NCI-H2107 treated with DMSO at 0.1 percent for 48 hours (cell line): ENCODE results near the gene JOSD2.
"Not testable (repeated sequence)": the region's sequence is repeated elsewhere in the genome, so short reads cannot be mapped to it uniquely, and the experiment has no call there.

Source experiments
- DNase-seq: peaks from one replicate; lab custom pipeline; 2025; ENCODE audit not compliant: unreplicated experiment; lab: John Stamatoyannopoulos, UW

Gene JOSD2

DNA sequence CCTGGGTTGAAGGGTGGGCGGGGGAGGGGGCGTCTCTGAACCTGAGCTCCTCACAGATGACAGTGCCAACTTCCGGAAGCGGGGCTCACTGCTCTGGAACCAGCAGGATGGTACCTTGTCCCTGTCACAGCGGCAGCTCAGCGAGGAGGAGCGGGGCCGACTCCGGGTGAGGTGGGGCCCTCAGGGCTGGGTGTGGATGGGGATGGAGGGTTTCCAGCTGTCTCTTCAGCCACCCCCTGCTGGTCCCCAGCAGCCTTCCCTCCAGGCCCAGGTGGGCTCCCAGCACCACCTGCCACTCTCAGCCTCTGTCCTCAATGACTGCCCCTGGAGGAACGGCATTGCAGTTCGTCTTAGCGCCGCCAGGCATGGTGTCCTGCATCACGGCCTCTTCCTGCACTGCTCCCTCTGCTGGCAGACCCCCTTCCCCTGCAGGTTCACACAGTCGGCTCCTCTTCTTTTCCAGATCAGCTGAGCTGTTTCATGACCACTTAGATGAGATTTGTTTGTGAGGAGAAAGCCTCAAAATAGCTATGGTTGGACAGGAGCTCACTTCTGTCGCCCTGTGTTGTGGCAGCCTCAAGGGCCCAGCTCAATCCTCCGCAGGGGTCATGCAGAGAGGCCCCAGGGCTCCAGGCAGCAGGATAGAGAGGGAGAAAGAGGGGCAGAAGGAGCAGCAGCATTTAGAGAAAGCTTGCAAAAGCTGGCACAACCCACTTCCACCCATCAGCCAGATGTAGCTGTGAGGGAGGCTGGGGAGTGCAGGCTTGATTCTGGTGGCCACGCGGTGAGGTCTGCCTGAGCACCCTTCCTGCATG, 31.9 kb downstream of the JOSD2 start:
- no peak for DNase-seq

DNA sequence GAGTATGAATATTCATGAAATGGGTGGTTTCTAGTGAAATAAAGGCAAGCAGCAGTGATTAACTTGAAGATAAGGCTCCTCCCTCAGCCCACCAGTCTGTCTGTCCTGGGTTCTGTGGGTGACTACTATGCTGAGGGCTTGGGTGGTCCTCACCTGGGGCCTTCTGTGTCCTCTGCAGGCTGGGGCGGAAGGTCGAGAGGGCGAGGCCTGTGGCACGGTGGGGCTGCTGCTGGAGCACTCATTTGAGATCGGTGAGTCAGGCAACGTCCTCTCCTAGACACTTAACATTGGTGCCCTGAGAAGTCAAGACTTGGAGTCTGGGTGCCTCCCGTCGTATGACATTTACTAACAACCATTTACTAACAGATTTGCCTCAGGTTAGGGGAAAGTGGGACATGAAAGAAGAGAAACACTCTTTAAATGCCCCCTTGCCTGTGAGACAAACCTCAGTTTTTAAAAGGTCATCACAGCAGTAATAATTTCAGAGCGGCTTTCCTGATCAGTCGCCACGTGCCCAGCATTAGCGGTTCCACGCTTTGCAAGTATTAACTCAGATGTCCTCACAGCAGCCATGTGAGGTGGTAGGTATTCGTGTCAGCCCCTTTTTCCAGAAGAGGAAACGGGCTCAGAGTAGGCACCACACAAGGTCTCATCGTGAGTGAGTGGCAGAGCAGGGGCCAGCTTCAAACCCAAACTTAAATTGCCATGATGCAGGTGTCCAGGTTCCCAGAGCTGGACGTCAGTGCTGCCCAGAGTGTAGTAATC, 33.1 kb downstream of the JOSD2 start:
- no peak for DNase-seq

DNA sequence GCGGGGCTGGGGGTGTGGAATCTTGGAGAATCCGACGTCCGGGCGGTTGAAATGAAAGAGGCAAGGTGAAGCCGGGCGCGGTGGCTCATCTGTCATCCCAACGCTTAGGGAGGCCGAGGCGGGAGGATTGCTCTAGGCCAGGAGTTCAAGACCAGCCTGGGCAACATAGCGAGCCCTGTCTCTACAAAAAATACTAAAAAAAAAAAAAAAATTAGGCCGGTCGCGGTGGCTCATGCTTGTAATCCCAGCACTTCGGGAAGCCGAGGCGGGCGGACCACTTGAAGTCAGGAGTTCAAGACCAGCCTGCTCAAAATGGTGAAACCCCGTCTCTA, 34.1 kb downstream of the JOSD2 start:
- DNase-seq = no peak

DNA sequence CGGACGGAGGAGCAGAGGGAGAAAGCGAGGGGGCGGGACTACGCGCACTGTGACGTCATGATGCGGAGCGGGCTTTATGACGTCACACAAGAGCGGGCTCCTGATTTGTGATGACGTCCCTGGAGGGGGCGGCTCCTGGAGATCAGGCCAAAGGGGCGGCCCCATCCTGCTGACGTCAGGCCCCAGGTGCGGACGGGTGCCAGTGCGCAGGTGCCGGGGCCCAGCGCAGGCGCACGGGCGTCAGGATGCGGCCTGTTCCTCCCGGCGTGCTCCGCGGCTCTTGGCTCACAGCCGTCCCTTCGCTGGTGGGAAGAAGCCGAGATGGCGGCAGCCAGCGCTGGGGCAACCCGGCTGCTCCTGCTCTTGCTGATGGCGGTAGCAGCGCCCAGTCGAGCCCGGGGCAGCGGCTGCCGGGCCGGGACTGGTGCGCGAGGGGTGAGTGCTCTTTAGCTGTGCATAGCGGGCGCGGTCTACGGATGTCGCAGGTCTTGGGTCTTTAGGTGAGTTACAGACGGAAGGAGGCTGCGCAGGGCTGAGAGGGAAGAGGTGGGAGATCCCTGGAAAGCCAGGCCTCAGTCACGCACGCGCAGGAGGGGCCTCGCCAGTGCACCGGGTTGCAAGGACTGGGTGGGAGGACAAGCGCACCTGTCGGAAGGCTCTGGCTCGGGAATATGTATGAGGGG, 34.6 kb downstream of the JOSD2 start, which contains the start of the genes EMC10 and GARIN5A:
EMC10 (plus strand) TSS at position 284 of the 683 bp plus-strand sequence; CDS start at position 322, 38 bp downstream.
GARIN5A (minus strand) TSS at position 625 of the 683 bp plus-strand sequence; CDS start at position 165, 460 bp downstream.
- peak; percentile 72 for DNase-seq

DNA sequence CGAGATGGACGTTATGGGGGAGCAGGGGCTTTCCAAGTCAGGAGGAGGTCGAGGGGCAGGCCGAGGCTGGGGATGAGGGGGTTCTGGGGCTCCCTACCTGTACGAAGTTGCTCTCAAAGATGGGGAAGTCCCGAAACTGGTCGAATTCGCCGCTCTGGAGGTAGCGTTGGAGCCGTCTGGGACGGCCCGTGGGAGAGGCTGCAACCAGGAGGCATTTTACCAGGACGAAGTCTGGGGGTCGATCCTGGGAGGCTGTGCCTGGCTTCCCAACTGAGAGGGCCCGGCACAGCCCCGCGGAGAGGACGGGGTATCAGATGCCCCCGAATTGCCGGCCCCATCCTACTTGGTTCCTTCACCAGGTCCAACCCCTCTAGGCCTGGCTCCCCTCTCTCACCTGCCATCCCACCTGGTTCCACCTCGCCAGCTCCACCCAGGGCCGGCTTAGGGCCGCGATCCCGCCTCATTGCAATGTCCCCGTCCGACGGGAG, 35.2 kb downstream of the JOSD2 start:
- no peak for DNase-seq

DNA sequence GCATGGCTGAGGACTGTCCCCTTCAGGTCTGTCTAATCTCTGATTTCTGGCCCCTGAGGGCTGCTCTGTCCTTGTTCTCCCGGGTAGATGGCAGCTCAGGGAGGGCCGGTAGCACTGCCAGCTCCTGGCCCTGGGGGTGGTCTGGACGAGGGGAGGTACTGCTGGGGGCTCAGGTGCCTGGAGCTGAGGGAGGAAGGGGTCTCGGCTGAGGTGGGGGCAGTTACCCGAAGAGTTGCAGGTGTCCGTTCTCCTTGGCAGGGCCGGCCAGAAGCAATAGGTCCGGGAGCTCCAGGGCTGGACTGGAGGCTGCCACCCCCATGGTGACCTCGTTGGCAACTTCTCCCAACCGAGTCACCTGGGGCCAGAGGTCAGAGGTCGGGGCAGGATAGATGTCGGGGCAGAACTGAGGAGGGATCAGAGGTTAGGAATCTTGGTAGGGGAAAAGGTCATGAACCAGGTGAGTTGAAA, 35.9 kb downstream of the JOSD2 start:
- no peak for DNase-seq

DNA sequence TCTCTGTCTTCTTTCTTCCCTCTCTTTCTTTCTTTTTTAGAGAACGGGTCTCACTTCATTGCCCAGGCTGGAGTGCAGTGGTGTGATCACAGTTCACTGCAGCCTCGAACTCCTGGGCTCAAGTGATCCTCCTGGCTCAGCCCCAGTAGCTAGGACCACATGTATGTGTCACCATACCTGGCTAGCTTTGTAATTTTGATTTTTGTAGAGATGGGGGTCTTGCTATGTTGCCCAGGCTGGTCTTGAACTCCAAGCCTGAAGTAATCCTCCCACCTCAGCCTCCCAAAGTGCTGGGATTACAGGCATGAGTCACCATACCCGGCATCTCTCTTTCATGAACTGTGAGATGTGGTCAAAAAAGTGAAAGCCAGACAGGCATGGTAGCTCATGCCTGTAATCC, 37.7 kb downstream of the JOSD2 start:
- not testable (repeated sequence) for DNase-seq

DNA sequence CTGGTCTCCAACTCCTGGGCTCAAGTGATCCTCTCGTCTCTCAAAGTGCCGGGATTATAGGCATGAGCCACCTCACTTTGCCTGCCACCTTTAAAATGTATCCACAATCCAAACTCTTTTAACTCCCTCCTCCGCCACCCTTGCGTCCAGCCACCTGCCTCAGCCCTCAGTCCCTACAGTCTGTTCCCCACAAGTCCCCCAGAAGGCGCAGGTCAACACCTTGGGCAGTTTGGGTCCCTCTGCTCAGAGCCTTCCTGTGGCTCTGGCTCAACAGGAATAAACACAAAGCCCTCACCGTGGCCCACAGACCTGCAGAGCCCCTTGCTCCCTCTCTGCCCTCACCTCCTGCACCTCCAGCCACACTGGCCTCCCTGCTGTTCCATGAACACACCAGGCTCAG, 42.2 kb downstream of the JOSD2 start:
- DNase-seq = no peak

DNA sequence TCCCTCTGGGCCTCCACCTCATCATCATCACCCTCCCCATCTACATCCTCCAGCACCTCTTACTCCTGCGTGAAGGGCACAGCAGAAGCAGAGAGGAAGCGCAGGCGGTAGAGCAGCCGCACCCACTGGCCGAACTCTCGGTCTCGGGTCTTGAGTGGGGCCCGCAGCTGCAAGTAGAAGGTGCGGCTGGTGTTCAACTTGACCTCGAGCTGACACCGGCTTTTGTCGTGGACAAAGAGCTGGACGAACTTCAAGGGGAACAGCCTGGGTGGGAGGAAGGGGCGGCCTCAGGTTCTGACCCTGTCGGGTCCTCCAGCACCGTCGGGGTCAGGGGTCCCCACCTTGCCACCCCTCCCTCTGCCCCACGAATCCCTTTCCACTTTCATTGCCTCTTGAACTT, 43.4 kb downstream of the JOSD2 start:
- no peak for DNase-seq

DNA sequence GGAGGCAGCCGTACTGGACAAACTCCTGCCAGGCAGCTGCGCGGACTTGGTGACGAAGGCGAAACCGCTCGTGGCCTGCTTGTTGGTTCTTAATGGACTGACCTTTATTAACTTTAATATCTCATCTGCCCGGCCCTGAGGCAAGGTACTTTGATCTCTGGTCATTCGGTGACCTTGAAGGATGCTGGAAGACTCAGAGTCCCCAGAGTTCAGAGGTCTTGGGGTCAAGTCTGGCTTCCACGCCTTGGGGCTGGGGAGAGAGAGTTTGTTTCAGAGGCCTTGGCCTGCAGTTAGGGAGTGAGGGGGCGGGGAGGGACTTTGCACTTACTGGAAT, 44.3 kb downstream of the JOSD2 start:
- DNase-seq = no peak

DNA sequence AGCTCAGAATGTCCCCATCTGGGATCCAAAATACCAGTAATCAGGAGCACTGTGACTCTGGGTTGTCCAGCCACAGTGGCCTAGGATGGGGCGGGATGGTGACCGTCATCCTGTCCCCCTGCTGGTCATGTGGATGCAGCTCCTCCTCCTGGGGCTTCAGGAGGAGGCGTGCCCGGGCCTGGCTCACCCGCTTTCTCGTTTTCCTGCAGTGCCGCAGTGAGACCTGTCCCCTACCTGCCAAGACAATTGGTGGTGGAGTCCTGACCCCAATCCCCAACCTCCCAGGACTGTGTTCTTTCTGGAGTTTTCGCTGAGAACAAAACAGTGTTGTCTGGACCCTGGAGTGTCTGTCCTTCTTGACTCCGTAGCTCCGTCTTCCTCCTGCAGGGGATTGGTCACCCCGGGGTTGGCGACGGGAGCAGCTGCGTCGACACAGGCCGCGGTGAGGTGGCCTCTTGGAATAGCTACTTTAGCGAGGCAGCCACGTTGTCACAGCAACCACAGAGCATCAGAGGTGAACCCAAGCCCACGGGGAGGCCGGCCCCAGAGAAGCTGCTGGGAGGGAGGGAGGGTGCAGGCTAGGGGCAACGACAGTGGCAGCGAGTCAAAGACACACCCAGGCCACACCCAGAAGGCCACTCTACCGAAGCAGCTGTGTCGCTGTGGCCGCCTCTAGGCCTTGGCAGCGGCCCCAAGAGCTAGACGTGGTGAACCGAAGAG, 44.8 kb downstream of the JOSD2 start:
- peak; percentile 36 for DNase-seq

DNA sequence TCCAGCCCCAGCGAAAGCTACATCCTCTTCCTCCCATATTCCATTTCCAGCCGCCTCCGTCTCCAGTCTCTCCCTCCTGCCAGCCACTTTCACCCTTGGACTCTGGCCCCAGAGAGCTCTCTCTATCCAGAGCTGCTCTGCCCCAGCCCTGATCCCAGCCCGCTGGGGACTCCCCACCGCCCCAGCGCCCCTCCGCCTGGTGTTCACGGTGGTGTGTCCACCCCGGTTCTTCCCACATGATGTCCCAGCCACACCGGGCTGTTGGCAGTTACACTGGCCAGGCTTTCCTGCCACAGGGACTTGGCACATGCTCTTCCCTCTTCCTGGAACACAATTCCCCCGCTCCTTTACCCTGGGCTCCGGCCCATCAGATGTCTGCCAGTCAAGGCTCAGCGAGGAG, 46.0 kb downstream of the JOSD2 start:
- no peak for DNase-seq

DNA sequence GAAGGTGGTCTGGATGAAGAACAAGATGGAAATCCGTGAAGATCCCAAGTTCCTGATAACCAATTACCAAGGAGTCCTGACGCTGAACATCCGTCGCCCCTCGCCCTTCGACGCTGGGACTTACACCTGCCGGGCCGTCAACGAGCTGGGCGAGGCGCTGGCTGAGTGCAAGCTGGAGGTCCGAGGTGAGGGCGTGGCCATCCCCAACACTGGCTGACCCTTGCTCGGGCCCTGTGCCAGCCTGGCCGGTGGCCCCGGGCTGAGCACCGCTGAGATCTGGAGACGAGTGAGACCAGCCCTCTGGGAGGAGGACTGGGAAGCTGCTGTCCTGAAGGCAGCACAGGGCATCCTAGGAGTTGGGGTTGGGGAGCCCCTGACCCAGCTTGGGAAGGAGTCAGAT, 46.6 kb downstream of the JOSD2 start:
- no peak for DNase-seq

DNA sequence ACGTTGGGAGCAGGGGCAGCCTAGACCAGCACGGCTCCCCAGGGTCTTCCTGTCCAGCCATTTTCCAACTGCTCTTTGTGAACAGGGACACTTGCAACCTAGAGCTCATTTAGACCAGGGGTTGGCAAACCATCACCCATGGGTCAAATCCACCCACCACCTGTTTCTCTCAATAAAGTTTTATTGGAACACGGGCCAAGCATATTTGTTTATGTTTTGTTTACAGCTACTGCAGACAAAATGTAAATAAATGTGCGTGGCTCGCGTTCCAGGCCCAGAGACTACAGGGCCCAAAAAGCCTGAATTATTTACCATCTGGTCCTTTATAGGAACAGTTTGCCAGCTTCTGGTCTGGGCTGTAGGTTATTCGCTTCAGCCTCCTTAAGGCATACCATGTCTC, 48.0 kb downstream of the JOSD2 start:
- DNase-seq = no peak

DNA sequence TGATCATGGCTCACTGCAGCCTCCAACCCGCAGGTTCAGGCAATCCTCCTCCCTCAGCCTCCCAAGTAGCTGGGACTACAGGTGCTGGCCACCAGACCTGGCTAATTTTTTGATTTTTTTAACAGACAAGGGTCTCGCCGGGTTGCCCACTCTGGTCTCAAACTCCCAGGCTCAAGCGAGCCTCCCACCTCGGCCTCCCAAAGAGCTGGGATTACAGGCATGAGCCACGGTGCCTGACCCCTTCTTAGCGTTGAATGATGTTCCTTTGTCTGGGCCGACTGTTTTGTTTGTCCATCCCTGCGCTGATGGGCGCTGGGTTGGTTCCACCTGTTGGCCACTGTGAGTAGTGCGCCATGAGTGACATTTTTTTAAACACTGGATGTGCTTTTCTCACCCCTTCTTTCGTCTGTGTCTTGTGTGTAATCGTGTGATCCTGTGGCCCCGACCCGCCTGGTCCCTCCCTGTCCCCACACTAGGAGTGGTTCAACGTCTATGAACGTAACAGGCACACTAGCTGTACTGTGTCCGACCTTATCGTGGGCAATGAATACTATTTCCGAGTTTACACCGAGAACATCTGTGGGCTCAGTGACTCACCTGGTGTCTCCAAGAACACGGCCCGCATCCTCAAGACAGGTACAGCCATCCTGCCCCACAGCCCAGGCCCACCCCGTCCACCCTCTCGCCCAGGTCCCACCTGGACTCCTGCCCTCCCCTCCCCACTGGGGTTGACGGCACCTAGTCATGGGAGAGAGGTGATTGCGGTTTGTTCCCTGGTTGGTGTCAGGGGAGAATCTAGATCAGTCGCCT, 49.7 kb downstream of the JOSD2 start:
- peak; percentile 76 for DNase-seq

DNA sequence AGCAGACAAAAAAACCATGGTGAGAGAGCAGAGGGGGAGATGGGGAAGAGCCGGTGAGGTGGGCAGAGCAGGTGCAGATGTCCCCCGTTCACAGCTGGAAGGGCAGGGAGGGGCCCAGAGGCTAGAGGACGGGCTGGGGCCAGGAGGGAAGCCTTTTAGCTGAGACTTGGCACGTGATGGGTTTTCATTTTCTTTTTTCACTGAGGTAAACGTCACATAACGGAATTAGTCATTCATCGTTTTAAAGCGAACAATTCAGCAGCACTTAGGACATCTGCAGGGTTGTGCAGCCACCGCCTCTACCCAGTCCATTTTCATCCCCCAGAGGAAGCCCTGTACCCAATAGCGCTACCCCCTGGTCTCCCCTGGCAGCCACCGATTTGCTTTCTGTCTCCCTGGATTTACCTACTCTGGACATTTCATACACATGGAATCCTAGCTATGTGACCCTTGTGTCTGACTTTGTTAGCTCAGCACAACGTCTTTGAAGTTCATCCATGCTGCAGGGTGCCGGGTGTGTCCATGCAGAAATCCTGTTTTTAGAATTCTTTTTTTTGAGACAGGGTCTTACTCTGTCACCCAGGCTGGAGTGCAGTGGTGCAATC, 50.7 kb downstream of the JOSD2 start:
- DNase-seq = no peak

DNA sequence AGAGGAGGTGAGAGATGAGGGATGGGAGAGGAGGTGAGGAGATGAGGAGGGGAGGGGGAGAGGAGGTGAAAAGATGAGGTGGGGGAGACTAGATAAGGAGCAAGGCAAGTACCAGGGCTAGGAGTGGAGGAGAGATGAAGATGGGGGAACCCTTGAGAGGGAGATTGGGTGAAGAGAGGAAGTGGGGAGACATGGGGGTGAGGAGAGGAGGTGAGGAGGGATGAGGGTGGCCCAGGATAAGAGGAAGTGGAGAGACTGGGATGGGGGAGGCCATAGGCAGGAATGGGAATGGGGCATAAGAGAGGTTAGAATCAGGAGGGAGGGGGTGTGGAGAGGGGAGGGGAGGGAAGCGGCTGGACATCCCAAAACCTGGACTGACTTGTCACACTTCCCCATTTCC, 51.4 kb downstream of the JOSD2 start:
- no peak for DNase-seq

DNA sequence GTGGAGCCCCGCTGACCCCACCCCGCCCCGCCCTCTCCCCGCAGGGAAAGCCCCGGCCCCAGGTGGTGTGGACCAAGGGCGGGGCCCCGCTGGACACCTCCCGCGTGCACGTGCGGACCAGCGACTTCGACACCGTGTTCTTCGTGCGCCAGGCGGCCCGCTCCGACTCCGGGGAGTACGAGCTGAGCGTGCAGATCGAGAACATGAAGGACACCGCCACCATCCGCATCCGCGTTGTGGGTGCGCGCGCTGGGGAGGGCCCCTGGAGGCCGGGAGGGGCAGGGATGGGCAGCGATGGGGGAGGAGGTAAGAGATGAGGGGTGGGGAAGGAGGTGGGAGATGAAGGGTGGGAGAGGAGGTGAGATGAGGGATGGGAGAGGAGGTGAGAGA, 51.9 kb downstream of the JOSD2 start:
- no peak for DNase-seq

DNA sequence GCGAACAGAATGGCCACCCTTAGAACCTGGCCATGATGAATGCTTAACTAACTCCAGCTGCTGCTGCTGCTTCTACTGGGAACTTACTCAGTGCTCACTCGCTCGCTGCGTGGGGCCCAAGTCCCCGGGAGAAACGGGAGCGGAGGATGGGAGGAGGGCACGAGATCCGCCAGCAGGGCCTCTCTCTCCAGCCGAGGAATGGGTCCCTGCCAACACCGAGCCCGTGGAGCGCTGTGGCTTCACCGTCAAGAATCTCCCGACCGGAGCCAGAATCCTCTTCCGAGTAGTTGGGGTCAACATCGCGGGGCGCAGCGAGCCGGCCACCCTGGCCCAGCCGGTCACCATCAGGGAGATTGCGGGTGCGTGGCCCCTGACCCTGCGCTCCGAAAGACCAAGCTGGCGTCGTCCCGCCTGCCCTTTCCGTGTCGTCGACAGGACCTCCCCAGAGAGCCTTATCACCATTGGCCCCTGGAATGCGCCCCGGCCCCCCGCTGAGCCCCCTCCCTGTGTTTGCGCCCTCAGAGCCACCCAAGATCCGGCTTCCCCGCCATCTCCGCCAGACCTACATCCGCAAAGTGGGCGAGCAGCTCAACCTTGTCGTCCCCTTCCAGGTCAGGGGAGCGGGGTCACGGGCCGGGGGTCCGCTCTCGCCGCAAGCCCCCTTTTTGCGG, 52.5 kb downstream of the JOSD2 start:
- DNase-seq = no peak
